ENCODE results near the gene CREB3L2. TPM values are rescaled to one million over a fixed set of nuclear protein-coding genes. Genes with fewer than 3 reads are reported as not detected.

The CREB3L2 gene
- total and polyA plus RNA-seq, 2 of the 4 experiments (the other 2 are of a cell fraction) = 42.3 to 57.9 TPM

DNA sequence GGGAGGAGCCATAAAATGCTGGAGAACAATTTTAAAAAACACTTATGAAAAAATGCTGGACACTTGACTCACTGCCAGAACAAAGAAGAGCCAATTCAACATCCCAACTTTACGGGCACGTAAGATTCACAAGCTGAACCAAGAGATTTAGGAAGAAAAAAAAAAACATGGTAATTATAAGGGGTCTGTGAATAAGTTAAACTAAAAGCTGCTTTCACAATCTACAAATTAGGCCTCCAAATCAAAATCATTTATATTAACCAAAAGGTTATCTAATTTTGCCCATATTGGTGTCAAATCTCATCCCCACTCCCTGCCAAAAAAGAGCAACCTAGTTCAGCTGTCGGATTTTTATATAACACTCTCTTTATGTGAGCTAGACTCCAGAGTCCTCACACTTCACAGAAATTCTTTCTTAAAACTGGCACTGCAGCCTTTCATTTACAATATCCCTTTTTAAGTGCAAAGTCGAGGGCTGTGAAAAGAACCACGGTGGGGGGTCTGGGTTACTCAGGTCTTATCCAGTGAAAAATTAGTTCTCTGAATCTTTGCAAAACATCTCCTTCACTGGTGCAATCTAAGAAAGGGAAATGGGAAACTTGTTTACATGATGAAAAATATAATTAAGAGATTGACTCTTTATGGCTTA is 124.7 kb downstream of the CREB3L2 start:
- dilution Hi-C loops (cut with HindIII; ENCODE audit: low sequenced_read_pairs, unreplicated experiment) = no loop called here
- no peak overlapping the region for H2BK120ac ChIP-seq (ENCODE audit: low read depth, low read length)
- H3K36me3 ChIP-seq (ENCODE audit: control insufficient read depth, insufficient read depth, low read length) = peaks cover 58% of the 10 kb centered on the region
- H3K56ac ChIP-seq (ENCODE audit: extremely low read depth, insufficient read depth, low read length) = no peak overlapping the region
- DNase-seq = no peak
- H2BK20ac ChIP-seq (ENCODE audit: low read depth, low read length) = no peak overlapping the region
- H2AFZ ChIP-seq (replicated peaks; ENCODE audit: low read length, poor library complexity) = no peak overlapping the region
- H3K27me3 ChIP-seq (ENCODE audit: control insufficient read depth, insufficient read depth, low read length) = no peaks in the 10 kb centered on the region
- H3K9ac ChIP-seq (ENCODE audit: low read depth, low read length) = no peak overlapping the region
- H3K23ac ChIP-seq (ENCODE audit: low read depth, low read length) = no peak overlapping the region
- ATAC-seq (ENCODE audit: low read depth) = no peak
- peaks cover 13 to 74% of the 10 kb centered on the region in 2 experiments for H3K79me1 ChIP-seq (ENCODE audit: low read depth in 1 of 2, low read length in 2 of 2)
- no peak overlapping the region for H2AK5ac ChIP-seq (ENCODE audit: low read depth, low read length)
- WGBS, 2 experiments (ENCODE audit: extremely low coverage in 2 of 2, insufficient read length in 1 of 2) = 100% methylated on average over 1 of the region's 5 CpGs; no CpG with 5 or more reads in 1 of the 2 experiments
- peaks cover 16% of the 10 kb centered on the region for H3K4me1 ChIP-seq (ENCODE audit: control insufficient read depth, insufficient read depth, low read length)
- H3K14ac ChIP-seq (replicated peaks; ENCODE audit: low read depth, low read length) = no peak overlapping the region
- peaks cover 42% of the 10 kb centered on the region for H3K9me1 ChIP-seq (ENCODE audit: insufficient read depth, low read length)
- in situ Hi-C loops (cut with MboI; ENCODE audit: low sequenced_read_pairs) = no loop called here
- peaks cover 4% of the 10 kb centered on the region for H4K20me1 ChIP-seq (ENCODE audit: insufficient read depth, low read length)
- no peak overlapping the region for H2BK15ac ChIP-seq (ENCODE audit: low read depth, low read length)
- H4K91ac ChIP-seq (ENCODE audit: insufficient read depth, low read depth, low read length) = no peak overlapping the region
- no peak overlapping the region for H3K27ac ChIP-seq (ENCODE audit: insufficient read depth, low read length)
- ChIA-PET POLR2A (ENCODE audit: unreplicated experiment) (no interaction called here), CTCF (interaction anchor here (0.7 kb wide), 1 partner anchor 23 kb away, joined by 4 read pairs; no protein-coding TSS in a partner anchor)
- no peak overlapping the region for H3K4me2 ChIP-seq (ENCODE audit: low read depth, low read length)
- TF ChIP-seq, protein P1, sequence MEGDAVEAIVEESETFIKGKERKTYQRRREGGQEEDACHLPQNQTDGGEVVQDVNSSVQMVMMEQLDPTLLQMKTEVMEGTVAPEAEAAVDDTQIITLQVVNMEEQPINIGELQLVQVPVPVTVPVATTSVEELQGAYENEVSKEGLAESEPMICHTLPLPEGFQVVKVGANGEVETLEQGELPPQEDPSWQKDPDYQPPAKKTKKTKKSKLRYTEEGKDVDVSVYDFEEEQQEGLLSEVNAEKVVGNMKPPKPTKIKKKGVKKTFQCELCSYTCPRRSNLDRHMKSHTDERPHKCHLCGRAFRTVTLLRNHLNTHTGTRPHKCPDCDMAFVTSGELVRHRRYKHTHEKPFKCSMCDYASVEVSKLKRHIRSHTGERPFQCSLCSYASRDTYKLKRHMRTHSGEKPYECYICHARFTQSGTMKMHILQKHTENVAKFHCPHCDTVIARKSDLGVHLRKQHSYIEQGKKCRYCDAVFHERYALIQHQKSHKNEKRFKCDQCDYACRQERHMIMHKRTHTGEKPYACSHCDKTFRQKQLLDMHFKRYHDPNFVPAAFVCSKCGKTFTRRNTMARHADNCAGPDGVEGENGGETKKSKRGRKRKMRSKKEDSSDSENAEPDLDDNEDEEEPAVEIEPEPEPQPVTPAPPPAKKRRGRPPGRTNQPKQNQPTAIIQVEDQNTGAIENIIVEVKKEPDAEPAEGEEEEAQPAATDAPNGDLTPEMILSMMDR (conservative IDR thresholded peaks at IDR 0.05; ENCODE audit: low read depth, low read length) = no peak
- TF ChIP-seq CEBPB (IDR thresholded peaks at IDR 0.05; ENCODE audit: low read depth, low read length) (no peak), NFE2L2 (IDR thresholded peaks at IDR 0.05; ENCODE audit: low read depth, low read length) (no peak), RAD21 (IDR thresholded peaks at IDR 0.05; ENCODE audit: low read length) (no peak)
- H3K9me3 ChIP-seq (ENCODE audit: control insufficient read depth, insufficient read depth, low read length) = peaks cover 5% of the 10 kb centered on the region
- H4K8ac ChIP-seq (ENCODE audit: low read depth in 2 of 2, low read length in 2 of 2) = no peak overlapping the region
- H2BK5ac ChIP-seq (ENCODE audit: low read depth, low read length, poor library complexity, severe bottlenecking) = no peak overlapping the region
- intact Hi-C loops (cut with micrococcal nuclease) = no loop called here
- H3K4me3 ChIP-seq (ENCODE audit: insufficient read depth, low read depth, low read length) = no peak overlapping the region
- H3K18ac ChIP-seq (ENCODE audit: low read depth, low read length) = no peak overlapping the region
- BruUV-seq (replicated peaks) = no TSS peak
- no peak overlapping the region for H3K4ac ChIP-seq (ENCODE audit: low read depth, low read length)
- H2AK9ac ChIP-seq (replicated peaks; ENCODE audit: low read depth, low read length, poor library complexity) = no peak overlapping the region
- no peak overlapping the region for H4K5ac ChIP-seq (ENCODE audit: low read depth, low read length)
